ENCODE results near the gene SURF6.

The SURF6 gene

DNA sequence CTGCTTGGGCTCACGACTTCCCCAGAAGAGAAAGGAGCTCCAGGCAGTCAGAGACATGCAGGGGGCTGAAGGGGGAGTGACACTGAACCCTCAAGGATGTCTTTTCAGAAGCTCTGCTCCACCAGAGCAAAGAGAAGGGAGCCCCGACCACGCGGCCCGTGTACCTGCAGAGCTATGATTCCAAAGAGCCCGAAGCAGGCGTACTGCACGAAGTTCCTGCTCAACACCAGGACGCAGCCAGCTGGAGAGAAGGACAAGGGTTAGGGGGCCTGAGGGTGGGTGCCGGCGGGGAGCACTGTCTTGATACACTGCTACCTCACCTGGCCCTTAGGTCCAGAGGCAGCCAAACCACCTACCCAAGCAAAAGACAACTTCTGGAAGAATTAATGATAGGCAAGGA, 30.4 kb upstream of the SURF6 start:
- H3K27me3 Mint-ChIP-seq (ENCODE audit: low read depth, poor library complexity): no peaks in the 10 kb centered on the region

DNA sequence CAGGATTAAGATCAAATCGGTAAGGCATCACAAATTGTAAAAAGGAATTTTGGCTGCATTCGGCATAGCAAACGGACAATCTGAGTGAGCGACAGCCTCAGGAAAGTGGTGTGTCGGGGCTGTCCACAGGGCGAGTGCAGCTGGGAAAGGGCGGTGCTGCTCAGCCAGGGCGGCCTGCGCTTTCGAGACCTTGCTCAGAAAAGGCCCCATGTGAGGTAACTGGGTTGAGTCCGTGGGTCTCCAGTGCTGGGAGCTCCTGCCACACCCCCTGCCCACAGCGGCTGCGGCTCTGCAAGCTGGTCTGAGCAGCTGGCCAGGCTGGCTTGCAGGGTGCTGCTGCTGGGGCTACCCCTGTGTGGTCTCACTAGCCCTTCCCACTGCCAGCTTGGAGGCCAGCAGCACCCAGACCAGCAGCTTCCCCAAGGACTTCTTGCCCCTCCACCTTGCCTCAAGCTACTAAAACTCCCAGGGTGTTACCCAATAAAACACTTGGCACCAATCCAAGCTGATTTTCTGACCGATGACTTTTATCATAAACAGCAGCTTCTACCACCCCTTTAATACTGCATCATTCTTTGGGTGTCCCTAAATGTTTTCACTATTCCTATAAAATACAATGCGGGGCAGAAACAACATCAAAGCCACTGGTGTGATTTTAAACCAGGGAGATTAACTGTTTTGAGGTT, 26.5 kb upstream of the SURF6 start:
- Mint-ChIP-seq H3K9me3 (no peaks in the 10 kb centered on the region), H3K36me3 (ENCODE audit: low read depth) (peaks cover 46% of the 10 kb centered on the region), H3K4me3 (no peak overlapping the region), H3K27me3 (ENCODE audit: low read depth, poor library complexity) (no peaks in the 10 kb centered on the region), H3K27ac (peak overlapping the region; percentile 51), H3K4me1 (peaks cover 27% of the 10 kb centered on the region)
- no peak for DNase-seq
- TF ChIP-seq, protein P1, sequence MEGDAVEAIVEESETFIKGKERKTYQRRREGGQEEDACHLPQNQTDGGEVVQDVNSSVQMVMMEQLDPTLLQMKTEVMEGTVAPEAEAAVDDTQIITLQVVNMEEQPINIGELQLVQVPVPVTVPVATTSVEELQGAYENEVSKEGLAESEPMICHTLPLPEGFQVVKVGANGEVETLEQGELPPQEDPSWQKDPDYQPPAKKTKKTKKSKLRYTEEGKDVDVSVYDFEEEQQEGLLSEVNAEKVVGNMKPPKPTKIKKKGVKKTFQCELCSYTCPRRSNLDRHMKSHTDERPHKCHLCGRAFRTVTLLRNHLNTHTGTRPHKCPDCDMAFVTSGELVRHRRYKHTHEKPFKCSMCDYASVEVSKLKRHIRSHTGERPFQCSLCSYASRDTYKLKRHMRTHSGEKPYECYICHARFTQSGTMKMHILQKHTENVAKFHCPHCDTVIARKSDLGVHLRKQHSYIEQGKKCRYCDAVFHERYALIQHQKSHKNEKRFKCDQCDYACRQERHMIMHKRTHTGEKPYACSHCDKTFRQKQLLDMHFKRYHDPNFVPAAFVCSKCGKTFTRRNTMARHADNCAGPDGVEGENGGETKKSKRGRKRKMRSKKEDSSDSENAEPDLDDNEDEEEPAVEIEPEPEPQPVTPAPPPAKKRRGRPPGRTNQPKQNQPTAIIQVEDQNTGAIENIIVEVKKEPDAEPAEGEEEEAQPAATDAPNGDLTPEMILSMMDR (IDR thresholded peaks at IDR 0.05): no peak

More for the DNA sequence above, 30.4 kb upstream of the SURF6 start:
- Mint-ChIP-seq H3K4me1 (peaks cover 47% of the 10 kb centered on the region), H3K27ac (no peak overlapping the region), H3K4me3 (no peak overlapping the region), H3K9me3 (no peaks in the 10 kb centered on the region), H3K36me3 (ENCODE audit: low read depth) (peaks cover 36% of the 10 kb centered on the region)
- no peak for DNase-seq
- TF ChIP-seq, protein P1 (IDR thresholded peaks at IDR 0.05): no peak

DNA sequence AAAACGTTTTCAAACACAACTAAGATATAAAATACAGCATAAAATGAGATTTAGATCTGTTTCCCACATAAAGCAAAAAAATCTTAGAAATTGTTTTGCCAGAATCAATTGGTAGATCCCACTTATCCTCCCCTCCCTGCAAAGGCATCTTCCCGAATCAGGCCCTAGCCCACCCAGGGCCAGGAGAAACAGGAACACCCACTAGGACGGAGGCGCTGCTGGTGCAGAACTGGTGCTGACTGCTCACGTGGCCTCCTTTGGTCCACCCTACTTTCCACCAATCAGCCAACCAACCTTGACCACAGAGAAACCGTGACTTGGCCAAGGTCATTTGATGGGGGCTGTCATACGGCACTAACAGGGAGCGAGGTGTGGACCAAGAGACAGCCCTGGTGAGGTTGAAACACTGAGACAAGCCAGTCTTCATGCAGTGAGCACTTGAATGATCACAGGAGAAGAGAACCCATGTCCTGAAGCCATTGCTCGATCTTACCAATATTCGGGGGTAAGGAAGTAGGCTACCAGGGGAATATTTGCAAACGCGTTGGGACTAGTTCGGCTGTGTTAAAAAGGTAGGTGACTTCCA, 25.6 kb upstream of the SURF6 start:
- no peak for DNase-seq
- Mint-ChIP-seq H3K27ac (peak overlapping the region; percentile 43), H3K4me3 (no peak overlapping the region), H3K9me3 (no peaks in the 10 kb centered on the region), H3K27me3 (ENCODE audit: low read depth, poor library complexity) (no peaks in the 10 kb centered on the region), H3K4me1 (peaks cover 34% of the 10 kb centered on the region), H3K36me3 (ENCODE audit: low read depth) (peaks cover 46% of the 10 kb centered on the region)
- TF ChIP-seq, protein P1 (IDR thresholded peaks at IDR 0.05): no peak

DNA sequence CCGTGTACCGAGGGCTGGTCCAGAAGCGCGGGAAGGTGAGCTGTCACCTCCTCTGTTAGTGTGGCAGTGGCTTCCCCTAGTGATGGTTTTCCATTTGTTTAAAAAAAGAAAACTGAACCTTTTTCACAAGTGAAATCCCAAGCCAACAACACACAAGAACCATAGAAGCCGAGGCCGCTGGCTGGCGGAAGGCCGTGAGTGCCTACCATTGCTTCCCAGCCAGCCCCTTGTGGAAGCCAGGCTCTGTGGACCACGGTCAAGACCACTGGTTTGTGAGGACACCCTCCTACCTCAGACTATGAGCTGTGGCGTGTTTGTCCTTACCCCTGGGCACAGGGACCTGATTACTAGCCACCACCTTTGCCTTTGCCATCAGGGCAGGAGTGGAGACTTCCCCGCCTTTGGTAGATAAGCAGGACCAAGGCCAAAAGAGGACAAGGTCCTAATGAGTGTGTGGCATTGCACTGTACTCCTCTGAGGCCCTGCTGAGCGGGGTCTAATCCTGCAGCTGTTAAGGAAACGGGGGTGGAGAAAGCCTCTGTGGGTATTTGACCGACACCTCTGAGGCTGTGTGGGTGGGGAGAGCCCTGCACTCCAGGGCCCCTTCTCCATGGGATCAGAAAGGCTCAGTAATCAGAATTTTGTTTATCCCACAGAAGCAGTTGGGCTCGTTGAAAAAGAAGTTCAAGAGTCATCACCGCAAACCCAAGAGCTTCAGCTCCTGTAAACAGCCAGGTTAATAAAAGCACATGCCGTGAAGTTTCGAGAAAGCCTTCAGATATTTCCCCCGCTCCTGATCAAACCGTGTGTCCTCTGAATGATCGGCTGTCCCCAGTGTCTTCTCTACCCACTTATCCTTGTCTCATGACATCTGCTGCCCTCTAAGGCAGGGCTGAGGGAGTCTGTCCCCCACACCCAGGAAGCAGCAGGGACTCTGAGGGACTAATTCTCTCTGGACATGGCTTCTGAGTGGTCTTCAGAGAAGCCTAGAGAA, 24.7 kb upstream of the SURF6 start:
- no peak for DNase-seq
- Mint-ChIP-seq H3K36me3 (ENCODE audit: low read depth) (peaks cover 41% of the 10 kb centered on the region), H3K27me3 (ENCODE audit: low read depth, poor library complexity) (no peaks in the 10 kb centered on the region), H3K4me1 (peaks cover 34% of the 10 kb centered on the region), H3K9me3 (no peaks in the 10 kb centered on the region), H3K27ac (peak overlapping the region; percentile 86), H3K4me3 (no peak overlapping the region)
- TF ChIP-seq, protein P1 (IDR thresholded peaks at IDR 0.05): no peak

DNA sequence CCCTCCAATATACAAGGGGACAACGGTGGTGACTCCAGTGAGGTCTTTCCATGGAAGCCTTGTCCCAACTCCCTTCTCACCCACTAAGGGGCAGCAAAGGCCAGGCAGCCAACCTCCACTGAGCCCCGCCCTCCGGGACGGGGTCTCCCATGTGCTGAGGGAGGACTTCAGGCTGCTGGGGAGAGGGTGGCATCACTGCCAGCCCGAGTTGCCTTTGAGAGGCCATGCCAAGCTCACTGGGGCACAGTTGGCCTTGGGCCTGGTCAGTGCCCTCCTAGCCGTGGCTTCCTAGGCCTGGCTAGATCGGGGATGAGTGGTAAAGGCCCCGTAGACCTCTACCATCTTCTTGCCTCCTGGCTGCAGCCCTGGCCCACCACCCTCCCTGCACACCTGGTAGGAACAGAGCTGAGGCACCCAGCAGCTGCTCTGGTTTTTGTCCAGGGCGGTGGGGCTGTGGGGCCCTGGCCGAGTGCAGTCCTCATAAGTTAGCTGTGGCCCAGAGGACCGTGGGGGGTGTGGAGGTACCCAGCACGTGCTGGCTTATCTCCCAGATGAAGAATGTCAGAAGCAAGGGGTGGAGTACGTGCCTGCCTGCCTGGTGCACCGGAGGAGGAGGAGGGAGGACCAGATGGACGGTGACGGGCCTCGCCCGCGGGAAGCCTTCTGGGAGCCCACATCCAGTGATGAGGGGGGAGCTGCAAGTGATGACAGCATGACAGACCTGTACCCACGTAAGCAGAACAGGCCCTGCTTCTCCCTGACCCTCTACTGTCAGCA, 23.6 kb upstream of the SURF6 start:
- Mint-ChIP-seq H3K9me3 (no peaks in the 10 kb centered on the region), H3K4me1 (peaks cover 34% of the 10 kb centered on the region), H3K36me3 (ENCODE audit: low read depth) (peaks cover 31% of the 10 kb centered on the region), H3K27me3 (ENCODE audit: low read depth, poor library complexity) (no peaks in the 10 kb centered on the region), H3K4me3 (no peak overlapping the region), H3K27ac (no peak overlapping the region)
- TF ChIP-seq, protein P1 (IDR thresholded peaks at IDR 0.05): no peak
- DNase-seq: peak; percentile 42
